CD4-positive, alpha-beta memory T cell (primary cell): ENCODE results near the gene NPTX1. TPM values are rescaled to one million over a fixed set of nuclear protein-coding genes. Genes with fewer than 3 reads are reported as not detected.

Experiments
- CTCF ChIA-PET: fragments of 350-600 bp; sonication (Branson Sonifier 250); formaldehyde crosslinking; loops from one replicate; lab custom pipeline; 2021; ENCODE audit warnings: inconsistent platforms; ENCODE audit not compliant: partially characterized antibody; lab: Charles Lee
- POLR2A ChIA-PET: fragments of 350-600 bp; sonication (Branson Sonifier 250); formaldehyde crosslinking; loops from one replicate; lab custom pipeline; 2021; ENCODE audit not compliant: partially characterized antibody; lab: Charles Lee
- DNase-seq, 5 donors: peaks; one replicate each; pipeline versions ENCODE4 v3.0.0 to v3.0.0-alpha.2; 2020 to 2022; ENCODE audit warnings: mixed read lengths in 1 of 5
- H3K27ac ChIP-seq: one replicate; pipeline ENCODE4 v1.7.0; 2013; ENCODE audit warnings: low read depth, low read length
- H3K27me3 ChIP-seq: 2 replicates; pipeline ENCODE4 v1.7.0; 2013; ENCODE audit warnings: mild to moderate bottlenecking, low read length, moderate library complexity; ENCODE audit not compliant: insufficient read depth
- H3K36me3 ChIP-seq: 2 replicates; pipeline ENCODE4 v1.7.0; 2013; ENCODE audit warnings: mild to moderate bottlenecking, low read length, moderate library complexity; ENCODE audit not compliant: insufficient read depth
- H3K4me1 ChIP-seq: 2 replicates; pipeline ENCODE4 v1.7.0; 2013; ENCODE audit warnings: mild to moderate bottlenecking, low read length, moderate library complexity; ENCODE audit not compliant: insufficient read depth
- H3K4me3 ChIP-seq, 2 donors: one replicate each; pipeline ENCODE4 v1.7.0; 2013; ENCODE audit warnings: low read length in 2 of 2, mild to moderate bottlenecking in 1 of 2
- H3K9me3 ChIP-seq, 2 donors: one replicate each; pipeline ENCODE4 v1.7.0; 2013; ENCODE audit warnings: low read length in 2 of 2, control low read depth in 1 of 2; ENCODE audit not compliant: control insufficient read depth in 1 of 2
- H3K27ac Mint-ChIP-seq, 7 donors: one replicate each; pipeline ENCODE4 v1.8.0; 2020 to 2021; ENCODE audit warnings: mixed read lengths in 7 of 7, mild to moderate bottlenecking in 6 of 7, inconsistent platforms in 3 of 7, moderate library complexity in 3 of 7
- H3K27me3 Mint-ChIP-seq, 2 donors: one replicate each; pipeline ENCODE4 v1.8.0; 2020 to 2021; ENCODE audit warnings: mixed read lengths in 2 of 2
- H3K36me3 Mint-ChIP-seq, 2 donors: one replicate each; pipeline ENCODE4 v1.8.0; 2020 to 2021; ENCODE audit warnings: mixed read lengths in 2 of 2, inconsistent platforms in 1 of 2, mild to moderate bottlenecking in 1 of 2
- H3K4me1 Mint-ChIP-seq, 4 donors: one replicate each; pipeline ENCODE4 v1.8.0; 2020 to 2021; ENCODE audit warnings: mixed read lengths in 4 of 4, mild to moderate bottlenecking in 1 of 4
- H3K4me3 Mint-ChIP-seq, 8 donors: one replicate each; pipeline ENCODE4 v1.8.0; 2020 to 2021; ENCODE audit warnings: mixed read lengths in 8 of 8, mild to moderate bottlenecking in 7 of 8, moderate library complexity in 6 of 8, inconsistent platforms in 3 of 8
- H3K9me3 Mint-ChIP-seq, 8 donors: one replicate each; pipeline ENCODE4 v1.8.0; 2020 to 2021; ENCODE audit warnings: mixed read lengths in 8 of 8, mild to moderate bottlenecking in 5 of 8, inconsistent platforms in 3 of 8, moderate library complexity in 1 of 8
- intact Hi-C: fragments of 100-400 bp; cut with micrococcal nuclease; formaldehyde crosslinking; loops from one replicate; pipeline ENCODE4 v1.15.1; 2023
- polyA plus RNA-seq, 2 donors: library from polyadenylated mRNA; unstranded; fragments of 300-500 nt; fragmentation: Illumina TruSeq; gene quantifications; one replicate each; pipeline ENCODE4 v1.2.3, GENCODE V29; 2021
- total RNA-seq, 2 experiments: library from RNA; stranded (reverse); gene quantifications; one replicate each; pipeline ENCODE4 v1.2.3, GENCODE V29; 2021

The NPTX1 gene
- total and polyA plus RNA-seq, 4 experiments from 2014 or later = 0.38 TPM; not detected in 3

DNA sequence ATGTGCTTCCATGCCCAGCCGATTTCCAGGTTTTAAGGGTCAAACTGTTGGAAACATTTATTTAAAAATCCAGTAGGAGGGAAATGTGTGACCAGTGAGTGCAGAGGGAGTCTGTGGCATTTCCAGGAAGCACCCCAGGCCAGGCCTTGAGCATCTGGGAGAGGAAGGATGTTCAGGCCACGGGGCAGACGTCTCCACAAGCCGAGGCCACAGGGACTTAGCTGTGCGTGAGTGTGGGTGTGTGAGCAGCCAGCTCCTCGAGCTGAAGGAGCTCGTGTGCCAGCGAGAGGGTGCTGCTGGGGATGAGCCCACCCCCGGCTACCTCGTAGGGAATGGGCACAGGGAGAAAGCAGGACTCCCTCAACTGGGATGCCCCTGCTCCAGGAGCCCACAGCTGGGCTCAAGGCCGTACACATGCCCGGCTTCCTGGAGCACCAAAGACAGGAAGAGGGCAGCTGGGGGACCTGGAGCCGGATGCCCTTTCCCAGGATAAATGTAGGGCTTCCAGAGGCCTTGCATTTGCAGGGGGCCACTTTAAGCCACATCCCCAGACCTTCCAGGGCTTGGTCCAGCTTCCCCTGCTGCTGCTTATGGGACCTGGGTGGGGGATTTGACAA, 12.5 kb downstream of the NPTX1 start:
- no peak overlapping the region for H3K4me3 Mint-ChIP-seq
- intact Hi-C loops = no loop called here
- no peak overlapping the region for H3K27ac Mint-ChIP-seq
- ChIA-PET POLR2A (interaction anchor here (0.6 to 0.9 kb wide), 2 partner anchors 9 to 296 kb away, joined by 4 read pairs; no protein-coding TSS in a partner anchor), CTCF (interaction anchor here (1.0 kb wide), 1 partner anchor 36 kb away, joined by 3 read pairs; no protein-coding TSS in a partner anchor)
- Histone ChIP-seq H3K9me3 (no peaks in the 10 kb centered on the region), H3K4me3 (no peak overlapping the region), H3K36me3 (no peaks in the 10 kb centered on the region), H3K27me3 (peaks cover 13% of the 10 kb centered on the region), H3K4me1 (no peaks in the 10 kb centered on the region), H3K27ac (no peak overlapping the region)
- no peak for DNase-seq
- peaks cover 37 to 40% of the 10 kb centered on the region in 2 donors for H3K27me3 Mint-ChIP-seq
- no peaks in the 10 kb centered on the region for H3K36me3 Mint-ChIP-seq
- H3K4me1 Mint-ChIP-seq = peaks cover 0 to 1% (median 0%) of the 10 kb centered on the region in 4 donors
- no peaks in the 10 kb centered on the region for H3K9me3 Mint-ChIP-seq

DNA sequence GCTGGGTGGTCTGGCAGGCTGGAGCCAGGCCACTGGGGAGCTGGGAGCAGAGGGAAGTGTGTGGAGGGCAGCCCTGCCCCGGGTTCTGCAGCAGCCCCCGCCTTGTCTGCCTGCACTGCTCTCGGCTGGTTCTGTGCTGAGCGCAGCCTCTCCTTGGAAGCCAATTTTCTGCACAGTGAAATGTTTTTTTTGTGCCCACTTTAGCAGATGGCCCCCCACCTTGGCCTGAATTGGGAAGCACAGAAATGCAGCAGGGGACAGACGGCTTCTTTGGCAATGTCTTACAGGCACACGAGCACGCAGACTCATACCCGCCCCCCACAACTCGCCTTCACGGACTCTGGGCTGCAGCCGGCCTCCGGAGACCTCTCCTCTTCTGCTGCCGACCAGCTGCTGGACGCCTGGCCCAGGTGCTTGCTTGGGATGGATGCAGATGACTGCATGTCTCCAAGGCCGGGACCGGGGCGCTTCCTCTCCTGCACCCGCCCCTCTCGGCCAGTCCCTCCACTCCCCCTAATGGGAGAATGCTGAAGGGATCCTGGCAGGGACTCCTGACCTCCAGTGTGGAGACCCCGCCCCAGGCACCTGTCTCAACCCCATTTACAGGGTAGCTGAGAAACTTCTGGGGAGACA, 14.8 kb downstream of the NPTX1 start:
- Histone ChIP-seq H3K4me1 (no peaks in the 10 kb centered on the region), H3K27me3 (peaks cover 5% of the 10 kb centered on the region), H3K4me3 (no peak overlapping the region), H3K36me3 (no peaks in the 10 kb centered on the region), H3K27ac (no peak overlapping the region), H3K9me3 (no peaks in the 10 kb centered on the region)
- intact Hi-C loops = no loop called here
- CTCF ChIA-PET = no interaction called here
- H3K36me3 Mint-ChIP-seq = no peaks in the 10 kb centered on the region
- H3K27me3 Mint-ChIP-seq = peaks cover 28 to 33% of the 10 kb centered on the region in 2 donors
- DNase-seq = no peak
- H3K4me1 Mint-ChIP-seq = peaks cover 0 to 8% (median 0%) of the 10 kb centered on the region in 4 donors
- no peak overlapping the region for H3K4me3 Mint-ChIP-seq
- H3K27ac Mint-ChIP-seq = no peak overlapping the region
- no peaks in the 10 kb centered on the region for H3K9me3 Mint-ChIP-seq
- POLR2A ChIA-PET = no interaction called here

DNA sequence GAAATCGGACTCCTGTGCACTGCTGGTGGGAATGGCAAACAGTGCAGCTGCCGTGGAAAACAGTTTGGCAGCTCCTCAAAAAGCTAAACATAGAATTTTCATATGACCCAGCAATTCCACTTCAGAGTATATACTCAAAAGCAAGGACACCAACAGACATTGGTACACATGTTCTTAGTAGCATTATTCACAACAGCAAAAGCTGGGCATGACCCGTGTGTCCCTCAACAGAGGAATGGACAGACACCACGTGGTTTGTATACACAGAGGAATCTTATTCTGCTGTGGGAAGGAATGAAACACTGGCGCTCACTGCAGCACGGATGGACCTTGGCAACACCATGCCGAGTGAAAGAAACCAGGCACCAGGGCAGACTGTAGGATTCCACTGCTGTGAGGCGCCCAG, 16.0 kb downstream of the NPTX1 start:
- Histone ChIP-seq H3K9me3 (no peaks in the 10 kb centered on the region), H3K4me3 (no peak overlapping the region), H3K27me3 (peaks cover 2% of the 10 kb centered on the region), H3K36me3 (no peaks in the 10 kb centered on the region), H3K27ac (no peak overlapping the region), H3K4me1 (peaks cover 5% of the 10 kb centered on the region)
- intact Hi-C loops = no loop called here
- DNase-seq = no peak
- peaks cover 23 to 30% of the 10 kb centered on the region in 2 donors for H3K27me3 Mint-ChIP-seq
- ChIA-PET POLR2A (no interaction called here), CTCF (no interaction called here)
- H3K4me1 Mint-ChIP-seq = peaks cover 0 to 12% (median 4%) of the 10 kb centered on the region in 4 donors
- H3K4me3 Mint-ChIP-seq = no peak overlapping the region
- H3K9me3 Mint-ChIP-seq = no peaks in the 10 kb centered on the region
- H3K27ac Mint-ChIP-seq = peak overlapping the region in 1 of 7 donors; percentile 65
- no peaks in the 10 kb centered on the region for H3K36me3 Mint-ChIP-seq

DNA sequence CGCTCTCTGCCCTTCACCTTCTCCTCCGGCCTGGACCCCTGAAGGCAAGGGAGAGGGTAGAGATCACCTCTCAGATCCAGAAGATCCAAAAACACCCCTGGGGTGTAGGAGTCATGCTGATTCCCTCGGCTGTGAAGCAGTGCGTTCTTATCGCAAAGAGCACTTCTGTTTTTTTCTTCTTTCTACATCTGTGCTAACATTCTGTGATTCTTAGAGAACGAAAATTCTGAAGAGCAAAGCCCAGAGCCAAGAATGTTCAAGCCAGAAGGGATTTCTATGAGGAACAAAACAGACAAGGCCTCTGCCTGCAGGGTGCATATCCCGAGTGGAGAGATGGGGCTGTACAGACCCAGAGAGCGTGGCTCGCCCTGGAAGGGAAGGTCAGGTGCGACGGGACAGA, 17.2 kb downstream of the NPTX1 start:
- peaks cover 5 to 18% (median 6%) of the 10 kb centered on the region in 4 donors for H3K4me1 Mint-ChIP-seq
- H3K27ac Mint-ChIP-seq = no peak overlapping the region
- H3K36me3 Mint-ChIP-seq = peaks cover 0 to under 1% of the 10 kb centered on the region in 2 donors
- H3K9me3 ChIP-seq = no peaks in the 10 kb centered on the region
- H3K9me3 Mint-ChIP-seq = peaks cover 0 to under 1% (median 0%) of the 10 kb centered on the region in 8 donors
- ChIA-PET POLR2A (no interaction called here), CTCF (no interaction called here)
- no peaks in the 10 kb centered on the region for H3K27me3 ChIP-seq
- no peak overlapping the region for H3K4me3 ChIP-seq
- peaks cover 10% of the 10 kb centered on the region for H3K4me1 ChIP-seq
- peaks cover 19 to 25% of the 10 kb centered on the region in 2 donors for H3K27me3 Mint-ChIP-seq
- no peak for DNase-seq
- no peaks in the 10 kb centered on the region for H3K36me3 ChIP-seq
- H3K27ac ChIP-seq = no peak overlapping the region
- intact Hi-C loops = no loop called here
- H3K4me3 Mint-ChIP-seq = peak overlapping the region in 1 of 8 donors; percentile 9

DNA sequence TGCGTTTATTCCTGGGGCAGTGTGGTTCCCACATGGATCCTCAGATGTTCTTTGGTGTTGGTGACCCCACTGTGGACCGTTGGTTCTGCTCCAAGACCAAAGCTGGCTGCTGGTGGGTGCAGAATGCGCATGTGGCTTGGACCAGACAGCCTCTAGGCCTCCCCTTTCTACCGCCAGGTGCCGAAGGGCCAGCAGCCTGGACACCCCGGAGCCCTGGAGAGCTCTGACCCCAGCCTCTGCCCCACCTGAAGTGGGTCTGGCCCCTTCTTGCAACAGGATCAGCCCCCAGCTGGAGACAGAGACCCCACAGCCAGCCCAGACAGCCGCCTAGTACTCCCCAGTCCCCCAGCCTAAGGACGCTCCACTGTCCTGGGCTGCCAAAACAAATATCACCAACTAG, 18.4 kb downstream of the NPTX1 start:
- Mint-ChIP-seq H3K36me3 (peaks cover 0 to 3% of the 10 kb centered on the region in 2 donors), H3K9me3 (peaks cover 0 to 4% (median 0%) of the 10 kb centered on the region in 8 donors), H3K27ac (peak overlapping the region in 1 of 7 donors; percentile 20), H3K4me1 (peaks cover 9 to 25% (median 12%) of the 10 kb centered on the region in 4 donors), H3K4me3 (peak overlapping the region in 2 of 8 donors; percentile 41 to 48), H3K27me3 (peaks cover 18 to 25% of the 10 kb centered on the region in 2 donors)
- intact Hi-C loops = no loop called here
- H3K9me3 ChIP-seq = no peaks in the 10 kb centered on the region
- H3K36me3 ChIP-seq = no peaks in the 10 kb centered on the region
- H3K27me3 ChIP-seq = no peaks in the 10 kb centered on the region
- CTCF ChIA-PET = no interaction called here
- H3K4me3 ChIP-seq = no peak overlapping the region
- no peak overlapping the region for H3K27ac ChIP-seq
- POLR2A ChIA-PET = no interaction called here
- H3K4me1 ChIP-seq = peaks cover 18% of the 10 kb centered on the region
- DNase-seq = no peak

DNA sequence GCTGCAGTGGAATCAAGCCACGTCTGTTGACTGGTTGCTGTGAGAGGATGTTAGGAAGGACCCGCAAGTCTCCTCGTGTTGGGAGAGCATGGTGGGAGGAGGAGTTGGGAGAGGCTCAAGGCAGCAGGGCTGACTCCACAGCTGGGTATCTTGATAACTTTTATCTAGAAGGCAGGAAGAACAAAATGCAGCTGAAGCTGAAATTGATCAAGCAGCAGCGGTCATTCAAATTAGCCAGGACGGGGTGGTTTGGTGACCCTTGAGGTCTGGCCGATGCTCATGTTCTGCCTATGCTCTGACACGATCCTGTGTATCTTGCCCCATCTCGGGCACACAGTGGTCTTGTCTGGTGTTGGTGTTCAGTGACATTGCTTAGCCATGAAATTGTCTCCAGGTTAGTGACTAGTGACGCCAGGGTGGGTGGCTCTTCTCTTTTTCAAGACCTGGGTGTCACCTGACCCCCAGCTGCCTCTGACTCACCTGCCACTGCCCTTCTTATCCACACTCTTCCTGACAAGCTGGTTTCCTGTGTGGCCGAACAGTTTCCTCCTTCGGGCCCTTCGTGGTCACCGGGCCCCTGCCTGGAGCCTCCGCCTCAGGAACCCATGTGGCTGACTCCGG, 19.1 kb downstream of the NPTX1 start:
- peak overlapping the region in 6 of 8 donors; percentile 33 to 67 (median 44) for H3K4me3 Mint-ChIP-seq
- no peak for DNase-seq
- peaks cover 9 to 25% (median 12%) of the 10 kb centered on the region in 4 donors for H3K4me1 Mint-ChIP-seq
- Histone ChIP-seq H3K36me3 (no peaks in the 10 kb centered on the region), H3K27me3 (no peaks in the 10 kb centered on the region), H3K9me3 (no peaks in the 10 kb centered on the region), H3K4me3 (no peak overlapping the region), H3K27ac (no peak overlapping the region), H3K4me1 (peaks cover 18% of the 10 kb centered on the region)
- ChIA-PET CTCF (no interaction called here), POLR2A (no interaction called here)
- H3K9me3 Mint-ChIP-seq = peaks cover 0 to 4% (median 0%) of the 10 kb centered on the region in 8 donors
- H3K36me3 Mint-ChIP-seq = peaks cover 0 to 3% of the 10 kb centered on the region in 2 donors
- peaks cover 18 to 25% of the 10 kb centered on the region in 2 donors for H3K27me3 Mint-ChIP-seq
- peak overlapping the region in 1 of 7 donors; percentile 95 for H3K27ac Mint-ChIP-seq
- intact Hi-C loops = no loop called here
